ENCODE results near the gene TEP1.
"Not testable (repeated sequence)": the region's sequence is repeated elsewhere in the genome, so short reads cannot be mapped to it uniquely, and the experiment has no call there.

The TEP1 gene

DNA sequence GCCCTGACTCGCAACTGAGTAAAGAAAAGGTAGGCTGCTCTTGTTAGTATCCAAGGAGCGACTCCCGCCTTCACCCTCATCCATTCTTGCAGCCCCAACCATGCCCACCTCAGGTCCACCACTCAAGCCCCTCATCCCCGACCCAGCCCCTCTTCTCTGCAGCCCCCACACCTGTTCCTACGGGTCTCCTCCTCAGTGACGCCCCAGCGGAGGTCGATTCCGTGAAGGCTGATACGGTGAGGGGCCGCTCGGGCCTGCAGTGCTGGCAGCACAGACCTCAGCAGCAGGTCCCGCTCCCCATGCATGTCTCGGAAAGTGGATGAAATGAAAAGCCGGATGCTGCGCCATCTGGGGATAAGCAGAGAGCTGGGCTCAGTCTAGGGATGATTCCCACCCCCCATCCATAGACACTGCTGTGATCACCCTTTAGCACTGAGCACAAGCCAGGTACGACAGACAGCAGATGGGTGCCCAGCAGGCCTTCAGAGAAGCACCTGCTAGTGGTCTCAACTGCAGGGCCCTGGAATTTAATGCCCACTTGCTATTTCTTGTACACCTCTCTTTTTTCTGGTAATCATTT, 26.9 kb downstream of the TEP1 start:
- no peak for DNase-seq

DNA sequence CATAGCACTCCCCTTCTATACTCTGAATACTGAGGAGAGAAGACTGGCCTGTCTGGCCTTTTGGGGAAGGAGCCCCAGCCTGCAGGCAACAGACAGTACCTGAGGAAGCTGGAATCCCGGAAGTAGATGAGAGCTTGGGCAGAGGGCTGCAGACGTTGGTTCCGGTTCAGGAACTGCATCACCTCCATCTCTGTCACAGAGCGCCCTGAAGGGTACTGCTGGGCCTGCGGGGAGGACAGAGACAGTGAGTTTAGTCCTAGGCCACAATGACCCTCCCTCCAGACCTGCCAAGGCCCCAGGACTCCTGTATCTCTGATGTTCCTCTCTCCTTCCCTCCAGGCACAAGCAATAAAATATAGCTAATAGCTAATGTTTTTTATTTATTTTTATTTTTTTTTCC, 28.4 kb downstream of the TEP1 start:
- no peak for DNase-seq

DNA sequence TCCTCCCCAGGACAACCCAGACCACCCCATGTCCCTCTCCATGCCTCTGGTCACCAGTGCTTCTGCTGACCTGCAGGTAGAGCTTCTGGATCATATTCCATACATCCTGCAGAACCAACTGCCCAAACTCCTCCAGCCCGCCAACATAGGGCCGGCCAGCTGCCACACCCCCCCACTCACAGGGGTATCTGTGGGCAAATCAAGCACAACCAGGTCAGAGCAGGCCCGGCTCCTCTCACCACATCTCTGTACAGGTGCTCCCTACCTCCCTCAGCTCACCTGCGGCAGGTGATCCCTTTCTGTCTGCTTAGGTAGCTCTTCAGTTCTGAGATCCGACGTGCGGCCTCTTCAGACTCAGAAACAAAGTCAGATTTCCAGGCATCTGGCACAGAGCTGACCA, 29.0 kb downstream of the TEP1 start:
- no peak for DNase-seq

DNA sequence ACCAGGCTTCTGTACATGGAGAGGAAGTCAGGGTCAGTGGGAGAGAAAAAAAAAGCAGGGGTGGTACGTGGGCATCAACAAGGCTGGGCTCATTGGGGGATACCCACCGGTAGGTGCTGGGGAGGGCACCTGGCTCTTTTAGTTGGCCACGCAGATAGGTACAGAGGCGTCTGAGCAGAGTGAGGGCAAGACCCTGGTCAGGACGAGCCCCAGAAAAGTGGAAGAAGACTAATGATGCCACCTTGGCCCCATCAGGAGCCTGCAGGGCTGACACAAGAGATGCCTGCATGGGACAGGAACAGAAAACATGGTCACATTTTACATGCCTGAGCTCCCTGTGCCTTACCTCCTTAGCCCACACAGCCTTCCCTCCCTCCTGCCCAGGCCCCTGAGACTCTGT, 29.7 kb downstream of the TEP1 start:
- no peak for DNase-seq

DNA sequence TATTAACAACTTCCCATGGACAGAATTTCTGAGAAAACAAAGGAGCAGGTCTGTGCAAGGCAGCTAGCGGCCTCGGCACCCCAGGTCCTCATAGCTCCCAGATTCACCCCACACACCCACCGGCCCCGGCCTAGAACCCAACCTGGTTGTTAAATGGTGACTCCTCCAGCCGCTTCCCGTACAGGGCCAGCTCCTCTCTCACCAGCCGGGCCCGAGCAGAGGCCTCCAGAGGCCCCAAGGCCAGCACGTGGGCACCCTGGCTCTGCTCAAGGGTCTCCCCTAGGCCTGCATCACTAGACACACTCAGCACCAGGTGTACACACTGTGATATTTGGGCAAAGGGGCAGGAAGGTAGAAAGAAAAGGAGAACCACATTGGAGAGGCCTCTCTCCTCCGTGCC, 30.3 kb downstream of the TEP1 start:
- no peak for DNase-seq

DNA sequence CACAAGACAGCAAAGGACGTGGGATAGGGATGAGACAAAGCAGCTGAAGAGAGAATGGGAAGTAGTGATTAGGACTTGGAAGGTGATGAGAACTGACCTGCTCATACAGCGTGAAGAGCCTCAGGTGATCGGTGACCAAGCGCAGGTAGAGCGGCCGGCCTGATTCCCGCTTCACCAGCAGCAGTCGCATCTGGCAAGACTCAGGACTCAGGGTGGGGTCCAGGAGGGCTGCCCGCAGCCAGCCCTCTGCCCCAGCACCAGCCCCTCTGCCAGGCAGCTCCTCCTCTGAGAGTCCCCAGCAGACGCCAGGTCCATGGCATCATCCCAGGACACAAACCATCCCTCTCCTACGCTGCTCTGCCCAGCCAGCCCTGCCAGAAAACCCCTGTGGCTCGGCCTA, 30.8 kb downstream of the TEP1 start:
- no peak for DNase-seq

DNA sequence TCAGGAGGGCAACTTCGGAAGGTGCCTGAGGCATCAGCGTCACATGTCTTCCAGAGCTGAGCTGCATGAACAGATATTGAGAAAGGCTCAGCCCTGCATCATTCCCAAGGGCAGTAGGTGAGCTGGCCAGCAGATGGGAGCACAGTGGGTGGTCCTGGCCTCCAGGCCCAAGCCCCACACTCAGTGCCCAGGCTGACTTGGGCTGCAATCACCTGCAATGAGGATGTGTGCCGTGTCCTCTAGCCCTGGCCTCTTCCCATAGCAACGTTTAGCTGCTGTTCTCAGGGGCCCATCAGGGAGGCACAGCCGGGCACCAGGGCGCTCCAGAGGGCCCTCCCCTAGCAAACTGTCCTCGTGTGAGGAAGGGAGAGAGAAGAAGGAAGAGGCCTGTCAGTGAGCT, 32.0 kb downstream of the TEP1 start:
- DNase-seq, result no peak

DNA sequence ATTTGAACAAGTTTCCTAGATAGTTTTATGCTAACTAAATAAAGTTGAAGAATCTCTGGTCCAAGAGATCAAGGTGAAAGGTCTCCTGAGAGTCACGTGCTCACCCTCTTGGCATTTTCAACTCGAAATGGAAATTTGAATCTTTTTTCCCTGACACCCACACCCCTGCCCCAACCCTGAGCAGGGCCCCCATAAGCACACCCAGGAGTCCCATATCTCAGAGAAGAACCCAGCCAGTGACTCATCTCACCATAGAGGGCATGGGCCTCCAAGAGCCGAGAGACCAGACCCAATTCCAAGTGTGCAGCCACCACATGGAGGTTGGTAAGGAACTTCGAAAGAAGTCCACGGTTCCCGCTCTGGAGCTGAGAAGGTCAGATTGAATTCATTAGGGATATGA, 32.6 kb downstream of the TEP1 start:
- DNase-seq, result no peak

DNA sequence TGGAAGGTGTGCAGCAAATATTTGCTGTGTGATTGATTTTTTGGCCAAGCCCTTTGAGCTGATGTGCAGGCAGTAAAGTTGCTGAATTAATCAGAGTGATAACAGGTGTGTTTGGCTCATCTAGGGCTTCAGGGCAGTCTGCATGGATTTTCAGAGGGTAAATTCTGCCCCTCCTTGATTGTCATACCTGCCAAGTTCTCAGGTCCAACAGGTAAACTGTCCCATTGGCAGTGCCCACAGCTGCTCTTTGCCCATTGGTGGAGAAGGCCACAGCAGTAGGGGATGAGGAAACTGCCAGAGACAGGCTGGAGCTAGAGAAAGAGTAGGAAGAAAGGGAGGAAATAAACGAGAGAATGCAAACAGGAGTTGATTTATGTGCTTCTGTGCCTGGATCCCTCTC, 33.6 kb downstream of the TEP1 start:
- no peak for DNase-seq

DNA sequence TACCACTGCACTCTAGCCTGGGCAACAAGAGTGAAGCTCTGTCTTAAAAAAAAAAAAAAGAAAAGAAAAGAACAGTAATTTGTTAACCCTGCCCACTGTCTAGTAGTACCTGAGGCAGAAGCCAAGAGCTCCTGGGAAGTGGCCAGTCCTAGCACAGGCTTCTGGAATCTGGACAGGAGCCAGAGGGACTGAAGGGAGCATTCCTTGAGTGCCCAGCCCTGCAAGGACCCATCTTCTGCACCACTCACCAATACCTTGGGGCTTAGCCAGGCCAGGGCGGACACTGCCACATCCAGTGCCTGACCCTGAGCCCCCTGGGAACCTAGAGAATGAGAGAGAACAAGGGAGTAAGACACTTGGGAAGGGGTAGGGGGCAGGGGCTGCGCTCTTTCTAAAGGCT, 36.1 kb downstream of the TEP1 start:
- DNase-seq, result no peak

DNA sequence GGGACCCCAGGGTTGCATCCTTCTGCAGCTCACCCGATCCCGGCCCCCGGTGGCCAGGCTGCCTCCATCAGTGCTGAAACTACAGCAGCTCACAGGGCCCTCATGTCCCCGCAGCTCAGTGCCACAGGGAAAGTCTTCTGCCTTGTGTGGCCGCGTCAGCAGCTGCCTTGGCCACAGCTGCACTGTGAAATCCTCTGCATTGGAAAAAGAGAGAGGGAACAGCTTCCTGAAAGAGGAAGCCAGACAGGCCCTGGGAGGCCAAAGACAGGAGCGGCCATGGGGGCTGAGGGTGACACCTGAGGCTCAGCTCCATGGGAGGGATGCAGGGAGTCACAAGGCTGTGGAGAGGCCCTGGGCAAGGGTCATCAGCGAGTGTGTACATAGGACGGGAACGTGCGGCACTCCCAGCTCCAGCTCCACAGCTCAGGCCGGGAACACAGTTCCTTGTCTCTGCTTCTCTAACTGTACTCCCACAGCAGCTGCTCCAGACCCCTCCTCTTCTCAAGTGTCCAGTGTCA, 37.2 kb downstream of the TEP1 start:
- no peak for DNase-seq

DNA sequence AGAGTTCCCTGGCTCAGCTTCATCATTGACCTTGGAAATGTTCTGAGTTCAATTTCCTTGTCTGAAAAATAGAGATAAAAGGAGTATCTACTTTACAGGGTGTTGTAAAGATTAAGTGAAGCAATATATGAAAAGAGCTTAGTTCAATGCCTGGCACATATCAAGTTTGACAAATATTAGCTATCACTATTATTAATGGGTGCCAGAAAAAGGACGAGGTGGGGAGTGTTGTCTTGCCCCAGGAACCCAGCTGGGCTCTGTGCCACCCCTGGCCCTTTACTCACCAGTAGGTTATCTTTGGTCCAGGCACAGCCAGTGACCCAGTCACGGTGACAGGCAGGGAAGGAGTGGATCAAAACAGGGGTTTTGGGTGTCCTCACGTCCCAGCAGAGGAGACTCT, 37.8 kb downstream of the TEP1 start:
- no peak for DNase-seq

DNA sequence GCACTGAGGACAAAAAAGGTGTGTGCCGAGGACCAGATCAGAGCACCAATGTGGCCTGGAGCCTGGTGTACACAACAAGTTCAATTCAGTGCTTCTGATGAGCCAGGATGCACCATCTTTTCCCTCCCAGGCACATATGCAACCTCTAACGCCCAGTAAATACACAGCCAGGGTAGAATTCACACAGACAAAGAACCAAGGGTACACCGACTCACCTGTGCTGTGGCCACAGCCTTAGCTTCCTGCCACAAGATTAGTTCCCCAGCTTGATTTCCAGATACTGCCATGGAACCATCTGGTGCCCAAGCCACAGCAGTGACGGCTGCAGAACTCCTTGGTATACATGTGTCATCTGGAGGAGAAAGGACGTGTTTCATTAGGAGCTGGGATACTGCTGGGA, 40.5 kb downstream of the TEP1 start:
- DNase-seq, result no peak

DNA sequence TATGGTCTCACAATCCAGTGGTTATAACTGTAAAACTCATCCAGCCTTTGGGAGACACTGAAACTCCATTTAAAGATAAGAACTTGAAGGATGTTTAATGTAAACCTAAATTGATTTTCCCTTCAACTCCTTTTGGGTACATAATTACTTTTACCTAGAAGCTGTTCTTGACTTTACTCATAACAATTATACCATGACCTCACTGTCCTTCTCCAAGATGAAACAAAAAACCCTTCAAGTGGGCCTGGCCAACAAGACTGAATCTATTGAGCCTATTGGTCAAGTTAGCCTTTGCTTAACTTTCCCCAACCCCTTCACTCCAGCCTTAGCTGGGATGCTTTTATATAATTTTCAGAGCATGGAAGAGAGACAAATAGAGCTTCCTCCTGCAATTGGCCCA, 47.4 kb downstream of the TEP1 start:
- no peak for DNase-seq

DNA sequence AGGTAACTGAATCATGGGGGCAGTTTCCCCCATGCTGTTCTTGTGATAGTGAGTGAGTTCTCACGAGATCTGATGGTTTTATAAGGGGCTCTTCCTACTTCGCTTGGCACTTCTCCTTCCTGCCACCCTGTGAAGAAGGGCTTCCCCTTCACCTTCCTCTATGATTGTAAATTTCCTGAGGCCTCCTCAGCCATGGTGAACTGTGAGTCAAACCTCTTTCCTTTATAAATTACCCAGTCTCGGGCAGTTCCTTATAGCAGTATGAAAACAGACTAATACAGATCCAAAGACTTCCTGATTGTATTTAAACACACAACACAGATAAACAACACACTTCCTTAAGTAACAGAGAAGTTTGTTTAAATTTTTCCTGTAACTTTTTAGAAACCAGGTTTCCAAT, 54.8 kb downstream of the TEP1 start:
- not testable (repeated sequence) for DNase-seq

DNA sequence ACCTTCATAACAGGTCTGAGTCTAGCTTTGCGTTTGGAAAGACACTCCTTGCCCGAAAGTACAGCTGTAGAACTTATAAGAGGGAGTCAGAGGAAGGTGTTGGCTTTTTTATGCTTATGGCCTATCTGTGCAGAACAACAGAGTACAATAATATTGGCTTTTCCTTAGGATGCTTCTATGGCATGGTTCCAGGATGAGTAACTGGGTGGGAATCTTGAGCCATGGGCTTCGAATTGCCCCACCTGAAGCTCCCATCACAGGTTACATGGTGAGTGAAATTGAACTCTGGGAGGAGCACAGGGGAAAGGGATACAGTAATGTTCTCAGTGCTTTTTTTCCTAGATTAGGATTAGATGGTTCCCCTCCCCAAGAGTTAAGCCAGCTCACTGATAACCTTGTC, 56.9 kb downstream of the TEP1 start:
- no peak for DNase-seq

DNA sequence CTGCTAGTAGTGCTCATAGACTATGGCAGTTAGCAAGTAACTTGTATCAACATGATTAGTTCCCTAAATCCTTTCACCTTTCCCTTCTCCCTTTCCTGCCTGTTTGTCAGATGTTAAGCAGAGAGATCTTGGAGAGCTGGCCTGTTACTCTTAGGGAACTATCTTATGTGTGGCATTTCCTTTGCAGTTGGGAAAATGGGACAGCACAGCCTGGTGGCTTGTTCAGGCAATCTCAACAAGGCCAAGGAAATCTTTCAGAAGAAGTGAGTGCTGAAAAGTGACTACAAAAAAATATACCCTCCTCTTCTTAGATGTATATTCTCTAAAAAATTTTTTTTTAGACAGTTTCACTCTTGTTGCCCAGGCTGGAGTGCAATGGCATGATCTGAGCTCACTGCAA, 62.4 kb downstream of the TEP1 start:
- DNase-seq, result no peak

DNA sequence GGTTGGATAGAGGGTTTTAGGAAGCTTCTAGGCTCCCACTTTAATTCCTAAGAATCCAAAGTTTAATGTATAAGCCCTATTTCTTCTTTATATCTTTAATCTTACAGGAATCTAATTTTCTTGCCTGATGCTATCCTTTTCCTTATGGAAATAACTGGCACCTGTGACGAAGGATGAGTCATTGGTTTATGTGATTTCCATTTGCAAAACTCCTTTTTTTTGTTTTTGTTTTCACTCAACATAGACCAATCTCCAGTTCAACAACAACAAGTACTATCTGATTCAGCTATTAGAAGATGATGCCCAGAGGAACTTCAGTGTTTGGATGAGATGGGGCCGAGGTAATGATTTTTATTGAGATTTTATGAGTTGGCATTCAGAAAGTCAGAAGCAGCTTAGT, 63.0 kb downstream of the TEP1 start:
- DNase-seq, result no peak

DNA sequence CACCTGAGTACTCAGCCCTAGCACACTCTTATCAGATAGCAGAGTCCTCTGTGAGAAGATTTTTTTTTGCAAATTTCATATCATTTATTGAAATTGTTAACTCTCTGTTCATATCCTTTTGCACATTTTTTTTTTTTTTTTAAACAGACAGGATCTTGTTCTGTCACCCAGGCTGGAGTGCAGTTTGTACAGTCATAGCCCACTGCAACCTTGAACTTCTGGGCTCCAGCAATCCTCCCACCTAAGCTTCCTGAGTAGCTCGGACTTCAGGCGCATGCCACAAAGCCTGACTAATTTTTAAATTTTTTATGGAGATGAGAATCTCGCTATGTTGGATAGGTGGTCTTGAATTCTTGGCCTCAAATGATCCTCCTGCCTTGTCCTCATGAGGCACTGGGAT, 65.6 kb downstream of the TEP1 start:
- no peak for DNase-seq

DNA sequence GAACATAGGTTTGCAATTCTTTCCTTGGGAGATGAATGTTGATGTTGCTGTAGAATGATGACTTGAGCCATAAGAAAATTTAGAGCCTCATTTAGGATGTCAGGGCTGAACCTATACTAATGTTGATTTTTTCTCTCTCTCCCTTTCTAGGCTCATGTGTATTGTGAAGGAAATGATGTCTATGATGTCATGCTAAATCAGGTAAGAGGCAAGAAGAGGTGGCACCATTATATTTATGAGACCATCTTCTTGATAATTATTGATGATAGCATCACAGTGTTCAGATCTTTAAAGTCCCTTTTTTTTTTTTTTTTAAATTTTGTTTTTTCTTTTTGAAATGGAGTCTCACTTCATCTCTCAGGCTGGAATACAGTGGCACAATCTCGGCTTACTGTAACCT, 66.6 kb downstream of the TEP1 start:
- no peak for DNase-seq

DNA sequence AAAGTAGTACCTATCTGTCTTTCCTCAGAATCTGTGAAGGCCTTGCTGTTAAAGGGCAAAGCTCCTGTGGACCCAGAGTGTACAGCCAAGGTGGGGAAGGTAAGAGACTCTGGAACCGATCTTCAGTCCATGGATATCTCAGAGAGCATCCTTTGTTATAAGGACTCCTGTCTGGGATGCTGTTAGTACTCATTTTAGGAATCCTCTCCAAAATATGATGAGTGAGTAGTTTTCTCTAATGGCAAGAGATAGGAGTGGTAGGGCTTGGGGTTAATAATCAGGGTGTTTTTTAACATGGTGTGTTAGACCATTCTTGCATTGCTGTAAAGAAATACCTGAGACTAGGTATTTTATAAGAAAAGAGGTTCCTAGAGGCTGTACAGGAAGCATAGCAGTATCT, 67.9 kb downstream of the TEP1 start:
- DNase-seq, result no peak

DNA sequence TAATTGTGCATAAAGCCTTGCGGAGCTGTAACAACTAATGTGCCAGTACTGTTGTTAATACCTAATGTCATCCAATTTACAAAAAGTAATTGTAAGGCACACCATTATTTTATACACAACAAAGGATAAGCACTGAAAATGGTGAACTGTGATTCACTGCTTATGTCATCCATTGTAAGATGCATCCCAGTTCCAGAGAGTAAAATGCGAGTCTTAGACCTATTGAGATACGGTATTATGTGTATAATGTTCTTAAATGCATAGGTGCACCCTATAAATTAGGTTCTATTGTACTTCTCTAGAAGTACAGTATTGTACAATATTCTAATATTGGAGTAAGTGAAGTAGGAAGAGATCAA, 69.5 kb downstream of the TEP1 start:
- no peak for DNase-seq

DNA sequence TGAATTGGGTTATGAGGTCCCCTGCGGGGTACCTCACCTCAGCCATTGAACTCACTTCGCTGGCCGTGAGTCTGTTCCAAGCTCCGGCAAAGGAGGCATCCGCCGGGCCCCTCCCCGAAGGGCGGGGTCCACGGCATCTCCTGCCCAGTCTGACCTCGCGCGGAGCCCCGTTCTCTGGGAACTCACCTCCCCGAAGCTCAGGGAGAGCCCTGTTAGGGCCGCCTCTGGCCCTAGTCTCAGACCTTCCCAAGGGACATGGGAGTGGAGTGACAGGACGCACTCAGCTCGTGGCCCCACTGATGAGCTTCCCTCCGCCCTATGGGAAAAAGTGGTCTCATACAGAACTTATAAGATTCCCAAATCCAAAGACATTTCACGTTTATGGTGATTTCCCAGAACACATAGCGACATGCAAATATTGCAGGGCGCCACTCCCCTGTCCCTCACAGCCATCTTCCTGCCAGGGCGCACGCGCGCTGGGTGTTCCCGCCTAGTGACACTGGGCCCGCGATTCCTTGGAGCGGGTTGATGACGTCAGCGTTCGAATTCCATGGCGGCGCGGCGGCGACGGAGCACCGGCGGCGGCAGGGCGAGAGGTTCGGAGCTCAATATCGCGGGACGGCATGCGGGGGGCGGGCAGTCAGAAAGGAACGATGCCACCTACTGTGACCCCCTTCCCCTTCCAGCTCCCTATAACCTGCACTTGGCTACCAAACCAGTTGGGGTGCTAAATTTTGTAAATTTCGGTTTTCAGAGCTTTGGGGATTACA, 70.0 kb downstream of the TEP1 start, which contains the start of gene PARP2:
Gene PARP2 (plus strand): TSS at position 544 of the 770 bp plus-strand sequence. CDS start 7 bp downstream, at position 551.
- peak; percentile 100 for DNase-seq

DNA sequence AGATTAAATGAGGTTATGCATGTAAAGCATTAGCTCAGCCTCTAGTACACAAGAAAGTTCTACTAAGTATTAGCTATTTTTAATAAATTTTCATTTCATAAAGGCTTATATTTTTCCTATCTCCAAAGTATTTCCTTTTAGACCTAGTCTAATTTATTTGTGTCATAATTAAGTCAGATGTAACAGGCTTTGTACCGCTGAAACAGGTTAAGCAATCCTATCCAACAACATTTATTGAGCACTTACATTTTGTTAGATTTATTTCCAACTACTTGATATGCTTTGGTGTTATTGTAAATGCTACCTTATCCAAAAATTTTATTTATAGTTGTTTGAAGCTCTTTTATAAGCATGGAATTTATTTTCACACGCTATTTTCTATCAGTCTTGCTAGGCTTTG, 71.7 kb downstream of the TEP1 start:
- no peak for DNase-seq

DNA sequence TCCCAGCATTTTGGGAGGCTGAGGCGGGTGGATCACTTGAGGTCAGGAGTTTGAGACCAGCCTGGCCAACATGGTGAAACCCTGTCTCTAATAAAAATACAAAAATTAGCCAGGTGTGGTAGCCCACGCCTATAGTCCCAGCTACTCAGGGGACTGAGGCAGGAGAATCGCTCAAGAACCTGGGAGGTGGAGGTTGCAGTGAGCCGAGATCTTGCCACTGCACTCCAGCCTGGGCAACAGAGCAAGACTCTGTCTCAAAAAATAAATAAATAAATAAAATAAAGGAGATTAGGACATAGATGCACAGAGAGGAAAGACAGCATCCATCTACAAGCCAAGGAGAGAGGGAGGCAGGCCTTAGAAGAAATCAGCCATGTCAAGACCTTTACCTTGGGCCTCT, 72.3 kb downstream of the TEP1 start:
- not testable (repeated sequence) for DNase-seq
